H1 (cell line): ENCODE data around the gene KCNH6. TPM values are rescaled to one million over a fixed set of nuclear protein-coding genes. Genes with fewer than 3 reads are reported as not detected.

Experiments
- CTCF ChIA-PET: fragments of 300-600 bp; sonication (Branson Sonifier 250); formaldehyde crosslinking; loops from one replicate; lab custom pipeline; 2021; ENCODE audit not compliant: partially characterized antibody; lab: Charles Lee
- POLR2A ChIA-PET: fragments of 300-600 bp; sonication (Branson Sonifier 250); formaldehyde crosslinking; loops from one replicate; lab custom pipeline; 2021; ENCODE audit warnings: inconsistent platforms; ENCODE audit not compliant: partially characterized antibody; lab: Charles Lee
- DNase-seq, 2 experiments: peaks; one replicate each; pipeline versions ENCODE4 v3.0.0 to v3.0.0-alpha.2; 2010 to 2022; ENCODE audit warnings: low spot score in 2 of 2, low read depth in 1 of 2, mixed read lengths in 1 of 2
- FAIRE-seq: peaks from 2 replicates; lab custom pipeline; 2011; peaks lifted over from hg19 to GRCh38; lab: Jason Lieb, UNC
- H2AFZ ChIP-seq: 2 replicates; pipeline ENCODE4 v1.8.1; 2012; ENCODE audit warnings: low read length, inconsistent platforms
- H2AK5ac ChIP-seq: 2 replicates; pipeline ENCODE4 v1.6.1; 2013; ENCODE audit warnings: low read depth, low read length
- H2BK120ac ChIP-seq: replicated peaks from 2 replicates; pipeline ENCODE3; 2013; ENCODE audit warnings: low read depth, low read length, inconsistent platforms
- H2BK12ac ChIP-seq: 2 replicates; pipeline ENCODE4 v1.6.1; 2013; ENCODE audit warnings: low read depth, low read length
- H2BK15ac ChIP-seq: 2 replicates; pipeline ENCODE4 v1.6.1; 2013; ENCODE audit warnings: low read length
- H2BK20ac ChIP-seq: 2 replicates; pipeline ENCODE4 v1.6.1; 2013; ENCODE audit warnings: low read length
- H2BK5ac ChIP-seq: 2 replicates; pipeline ENCODE4 v1.6.1; 2013; ENCODE audit warnings: low read depth, low read length
- H3K14ac ChIP-seq: 2 replicates; pipeline ENCODE4 v1.6.1; 2013; ENCODE audit warnings: inconsistent platforms; ENCODE audit not compliant: insufficient read length
- H3K18ac ChIP-seq: 2 replicates; pipeline ENCODE4 v1.6.1; 2013; ENCODE audit warnings: low read length; ENCODE audit errors: extremely low read depth
- H3K23ac ChIP-seq: 2 replicates; pipeline ENCODE4 v1.6.1; 2013; ENCODE audit warnings: inconsistent platforms; ENCODE audit not compliant: insufficient read length
- H3K23me2 ChIP-seq: 2 replicates; pipeline ENCODE4 v1.6.1; 2013; ENCODE audit warnings: low read depth, low read length
- H3K27ac ChIP-seq: 2 replicates; pipeline ENCODE4 v1.6.1; 2011; ENCODE audit warnings: low read depth, low read length, inconsistent platforms
- H3K27me3 ChIP-seq, 4 experiments: replicated peaks in 1 of 4; 1 replicate in 1 of 4; 2 replicates in 3 of 4; pipeline versions ENCODE4 v1.6.1 to v1.8.1; 2011 to 2013; ENCODE audit warnings: low read length in 3 of 4, mild to moderate bottlenecking in 3 of 4, inconsistent platforms in 2 of 4, mixed read lengths in 2 of 4, moderate library complexity in 1 of 4; ENCODE audit not compliant: control insufficient read depth in 3 of 4, insufficient read depth in 3 of 4; ENCODE audit errors: extremely low read depth in 1 of 4
- H3K36me3 ChIP-seq, 4 experiments: 2 replicates each; pipeline versions ENCODE4 v1.6.1 to v1.8.1; 2011 to 2013; ENCODE audit warnings: mild to moderate bottlenecking in 4 of 4, low read length in 3 of 4, moderate library complexity in 2 of 4, control low read depth in 1 of 4, inconsistent platforms in 1 of 4; ENCODE audit not compliant: insufficient read depth in 4 of 4, control insufficient read depth in 2 of 4
- H3K4ac ChIP-seq: replicated peaks from 2 replicates; pipeline ENCODE3; 2013; ENCODE audit warnings: low read length, low read depth, mixed read lengths, inconsistent platforms; ENCODE audit not compliant: insufficient read length
- H3K4me1 ChIP-seq, 4 experiments: replicated peaks in 1 of 4; 1 replicate in 1 of 4; 2 replicates in 3 of 4; pipeline versions ENCODE4 v1.6.1 to v1.8.1; 2011 to 2013; ENCODE audit warnings: low read length in 3 of 4, inconsistent platforms in 2 of 4, mixed read lengths in 1 of 4; ENCODE audit not compliant: insufficient read depth in 4 of 4, control insufficient read depth in 3 of 4
- H3K4me2 ChIP-seq, 2 experiments: 2 replicates each; pipeline versions ENCODE4 v1.6.1 to v1.8.1; 2011 to 2013; ENCODE audit warnings: low read depth in 2 of 2, low read length in 2 of 2, control low read depth in 1 of 2, inconsistent platforms in 1 of 2, mild to moderate bottlenecking in 1 of 2; ENCODE audit not compliant: insufficient read depth in 1 of 2
- H3K4me3 ChIP-seq, 4 experiments: fragments of 200-600, 300-600 bp in 1 of 4; sonication (generic), shearing (Covaris generic), sonication (Bioruptor Twin) in 1 of 4; 2 replicates each; pipeline versions ENCODE4 v1.5.1 to v1.8.1; 2011 to 2016; ENCODE audit warnings: low read length in 4 of 4, low read depth in 3 of 4, control low read depth in 2 of 4, inconsistent platforms in 2 of 4, mild to moderate bottlenecking in 2 of 4, mixed read lengths in 1 of 4, moderate library complexity in 1 of 4; ENCODE audit not compliant: insufficient read depth in 2 of 4; ENCODE audit errors: extremely low read depth in 1 of 4
- H3K56ac ChIP-seq: replicated peaks from 2 replicates; pipeline ENCODE3; 2013; ENCODE audit warnings: low read depth, mild to moderate bottlenecking, mixed read lengths, low read length, inconsistent platforms; ENCODE audit not compliant: insufficient read length
- H3K79me1 ChIP-seq: 2 replicates; pipeline ENCODE4 v1.6.1; 2013; ENCODE audit warnings: low read depth, low read length, control low read depth
- H3K79me2 ChIP-seq, 2 experiments: 2 replicates each; pipeline versions ENCODE4 v1.6.1 to v1.8.1; 2012 to 2013; ENCODE audit warnings: low read length in 2 of 2, mild to moderate bottlenecking in 2 of 2, inconsistent platforms in 1 of 2; ENCODE audit not compliant: insufficient read depth in 2 of 2, control insufficient read depth in 1 of 2
- H3K9ac ChIP-seq, 4 experiments: replicated peaks in 1 of 4; 1 replicate in 1 of 4; 2 replicates in 3 of 4; pipeline versions ENCODE4 v1.6.1 to v1.8.1; 2011 to 2013; ENCODE audit warnings: low read depth in 3 of 4, low read length in 3 of 4, control low read depth in 2 of 4, mild to moderate bottlenecking in 2 of 4, moderate library complexity in 2 of 4, inconsistent platforms in 1 of 4; ENCODE audit errors: extremely low read depth in 1 of 4
- H3K9me3 ChIP-seq, 2 experiments: 2 replicates each; pipeline versions ENCODE4 v1.6.1 to v1.8.1; 2012 to 2013; ENCODE audit warnings: mild to moderate bottlenecking in 2 of 2, moderate library complexity in 2 of 2, control low read depth in 1 of 2, inconsistent platforms in 1 of 2, low read depth in 1 of 2, low read length in 1 of 2, mixed read lengths in 1 of 2; ENCODE audit not compliant: insufficient read depth in 2 of 2
- H4K20me1 ChIP-seq, 2 experiments: replicated peaks in 1 of 2; 2 replicates each; pipeline versions ENCODE3 to v1.8.1; 2011 to 2013; ENCODE audit warnings: inconsistent platforms in 2 of 2, low read length in 2 of 2, mild to moderate bottlenecking in 1 of 2; ENCODE audit not compliant: insufficient read depth in 2 of 2, control insufficient read depth in 1 of 2
- H4K5ac ChIP-seq: 2 replicates; pipeline ENCODE4 v1.6.1; 2013; ENCODE audit warnings: low read length, low read depth, mixed read lengths, inconsistent platforms; ENCODE audit not compliant: insufficient read length
- H4K8ac ChIP-seq: 2 replicates; pipeline ENCODE4 v1.8.0; 2013; ENCODE audit warnings: mild to moderate bottlenecking, moderate library complexity, low read length, inconsistent platforms; ENCODE audit not compliant: insufficient read depth; ENCODE audit errors: extremely low read depth
- H4K91ac ChIP-seq: replicated peaks from 2 replicates; pipeline ENCODE3; 2013; ENCODE audit warnings: low read length, mixed read lengths, inconsistent platforms; ENCODE audit not compliant: insufficient read length
- ATF2 ChIP-seq: IDR thresholded peaks from 2 replicates; pipeline ENCODE4 v1.6.1; 2012; ENCODE audit warnings: low read length, inconsistent platforms
- CTBP2 ChIP-seq: IDR thresholded peaks from 2 replicates; pipeline ENCODE4 v1.7.0; 2011; ENCODE audit warnings: borderline replicate concordance, mild to moderate bottlenecking, moderate library complexity, mixed read lengths, low read length; ENCODE audit not compliant: insufficient read depth, insufficient read length
- KDM4A ChIP-seq: IDR thresholded peaks from one replicate; pipeline ENCODE4 v1.7.1; 2012; ENCODE audit warnings: low read depth, mild to moderate bottlenecking, moderate library complexity, low read length, inconsistent platforms; ENCODE audit not compliant: severe bottlenecking
- MAX ChIP-seq: IDR thresholded peaks from 2 replicates; pipeline ENCODE4 v1.6.1; 2012; ENCODE audit warnings: inconsistent platforms
- NANOG ChIP-seq: IDR thresholded peaks from 2 replicates; pipeline ENCODE4 v1.6.1; 2011; ENCODE audit warnings: low read length, low read depth, mild to moderate bottlenecking, inconsistent platforms; ENCODE audit not compliant: insufficient read depth, poor library complexity, severe bottlenecking
- POLR2A ChIP-seq, 2 experiments: IDR thresholded peaks; 1 replicate in 1 of 2; 2 replicates in 1 of 2; pipeline ENCODE4 v1.6.1; 2011; ENCODE audit warnings: low read depth in 2 of 2, low read length in 2 of 2, mild to moderate bottlenecking in 2 of 2; ENCODE audit errors: control extremely low read depth in 1 of 2
- SIX5 ChIP-seq: IDR thresholded peaks from 2 replicates; pipeline ENCODE4 v1.6.1; 2011; ENCODE audit warnings: mild to moderate bottlenecking, low read depth, low read length
- YY1 ChIP-seq: IDR thresholded peaks from 2 replicates; pipeline ENCODE4 v1.6.1; 2011; ENCODE audit warnings: low read depth, mild to moderate bottlenecking, low read length
- WGBS, 2 experiments: shearing (Covaris generic) in 1 of 2; methylation state at CpG; one replicate each; pipeline versions ENCODE4 v1.1.6 to v1.1.7; 2013 to 2015; ENCODE audit warnings: low lambda C conversion rate in 2 of 2, mixed read lengths in 2 of 2, inconsistent platforms in 1 of 2, low coverage in 1 of 2, missing lambda C conversion rate in 1 of 2; ENCODE audit not compliant: insufficient replicate concordance in 2 of 2, insufficient coverage in 1 of 2, insufficient read length in 1 of 2; ENCODE audit errors: extremely low coverage in 1 of 2, missing lambda C conversion rate in 1 of 2; 5-methylcytosine and 5-hydroxymethylcytosine counted together
- polyA plus RNA-seq, 7 experiments: library from polyadenylated mRNA; depleted of rRNA in 3 of 7; stranded (reverse) in 5 of 7; unstranded in 2 of 7; fragments of >200 nt in 5 of 7; fragments of 200-250 nt in 2 of 7; gene quantifications; 1 replicate in 5 of 7; 2 replicates in 1 of 7; 4 replicates in 1 of 7; pipeline versions ENCODE4 v1.2.1 to v1.2.3, GENCODE V29; 2011 to 2013; ENCODE audit warnings: missing spikeins in 2 of 7, mixed read lengths in 2 of 7
- total RNA-seq: library from RNA; stranded (reverse); fragmentation: NEBNext Ultra II Directional; extraction: Animal tissue kit (Norgen Biotek cat#: 25700); gene quantifications from 2 replicates; pipeline ENCODE4 v1.2.1, GENCODE V29; 2021

KCNH6 gene
- total and polyA plus RNA-seq, 2 of the 8 experiments (the other 6 are each of a cell fraction or from before 2014, with no cell fraction given), result 1.8 to 3.6 TPM

- Histone ChIP-seq H3K4me2 (no peak overlapping the region), H3K23ac (no peak overlapping the region), H4K8ac (no peak overlapping the region), H2AFZ (no peak overlapping the region), H3K36me3 (no peaks in the 10 kb centered on the region), H3K23me2 (no peaks in the 10 kb centered on the region; the same call in 1 of the 2 replicates), H3K4me1 (no peaks in the 10 kb centered on the region), H4K91ac (no peak overlapping the region), H2BK120ac (no peak overlapping the region), H2BK20ac (no peak overlapping the region), H3K4ac (no peak overlapping the region), H3K9ac (no peak overlapping the region), H4K5ac (no peak overlapping the region), H3K27me3 (no peaks in the 10 kb centered on the region), H3K79me2 (no peaks in the 10 kb centered on the region), H2BK12ac (no peak overlapping the region), H2BK15ac (no peak overlapping the region), H3K56ac (no peak overlapping the region), H2BK5ac (no peak overlapping the region), H3K27ac (no peak overlapping the region), H3K4me3 (no peak overlapping the region), H3K79me1 (no peaks in the 10 kb centered on the region), H2AK5ac (no peak overlapping the region), H3K18ac (no peak overlapping the region), H3K9me3 (peaks cover 0 to 4% of the 10 kb centered on the region in 2 experiments; a peak in 1 of 4 replicates), H3K14ac (no peak overlapping the region), H4K20me1 (no peaks in the 10 kb centered on the region)
- CTCF ChIA-PET, result interaction anchor here (0.7 to 1.6 kb wide), 9 partner anchors 11 to 195 kb away, joined by 3 to 7 read pairs (median 3); no protein-coding TSS in a partner anchor
- WGBS, 2 experiments, result 88% methylated on average over 8 of the region's 8 CpGs; no CpG with 5 or more reads in 1 of the 2 experiments
- DNase-seq (no peak), FAIRE-seq (no peak)
- POLR2A ChIA-PET, result no interaction called here
- TF ChIP-seq SIX5, result no peak
- TF ChIP-seq CTBP2, result no peak
- TF ChIP-seq YY1, result no peak
- TF ChIP-seq POLR2A (IDR thresholded peaks at IDR 0.05; ENCODE audit: control extremely low read depth in 1 of 2, low read depth in 2 of 2, low read length in 2 of 2), result no peak
- TF ChIP-seq NANOG, result no peak
- TF ChIP-seq KDM4A, result no peak
- TF ChIP-seq MAX, result no peak
- TF ChIP-seq ATF2, result no peak
These were observed 19.8 kb upstream of the KCNH6 start for GRCh38 chr17:63503341-63503705.
